ENCODE data around the gene PPP1R13L.

GRCh38 chr19:45391346-45391745 lies 13.5 kb downstream of the PPP1R13L start:
- TF ChIP-seq SP1 (IDR thresholded peaks at IDR 0.05) (no peak), BHLHE40 (IDR thresholded peaks at IDR 0.05; ENCODE audit: borderline replicate concordance) (no peak), FOXM1 (IDR thresholded peaks at IDR 0.05; ENCODE audit: borderline replicate concordance) (no peak), ELF4 (IDR thresholded peaks at IDR 0.05) (no peak), ZNF384 (IDR thresholded peaks at IDR 0.05) (no peak), LEF1 (IDR thresholded peaks at IDR 0.05; ENCODE audit: borderline replicate concordance) (no peak), TARDBP (IDR thresholded peaks at IDR 0.05) (no peak), CTBP1 (IDR thresholded peaks at IDR 0.05; ENCODE audit: borderline replicate concordance) (no peak), FOXK2 (IDR thresholded peaks at IDR 0.05) (no peak)
